ACC112 (cell line): ENCODE measurements around the gene MOB3B.

Experiments
- H2AFZ ChIP-seq: fragments of 200-600 bp; sonication (generic); one replicate; pipeline ENCODE4 v1.6.0; 2017; ENCODE audit warnings: antibody characterized with exemption, low read length; ENCODE audit not compliant: unreplicated experiment
- H3K27ac ChIP-seq: fragments of 200-600 bp; sonication (generic); 2 replicates; pipeline ENCODE4 v1.5.1; 2014; ENCODE audit warnings: low read depth, mild to moderate bottlenecking, antibody characterized with exemption, low read length, moderate library complexity
- H3K27me3 ChIP-seq: fragments of 200-600 bp; sonication (generic); 2 replicates; pipeline ENCODE4 v1.6.1; 2014; ENCODE audit warnings: mild to moderate bottlenecking, antibody characterized with exemption, low read length, moderate library complexity, mixed read lengths; ENCODE audit not compliant: insufficient read depth
- H3K36me3 ChIP-seq: fragments of 200-600 bp; sonication (generic); 2 replicates; pipeline ENCODE4 v1.6.1; 2016; ENCODE audit warnings: mild to moderate bottlenecking, antibody characterized with exemption, low read length, moderate library complexity, mixed read lengths; ENCODE audit not compliant: insufficient read depth
- H3K4me1 ChIP-seq: fragments of 200-600 bp; sonication (generic); one replicate; pipeline ENCODE4 v1.6.1; 2016; ENCODE audit warnings: low read length, mixed read lengths; ENCODE audit not compliant: insufficient read depth, unreplicated experiment, control insufficient read depth
- H3K4me3 ChIP-seq: fragments of 200-600 bp; sonication (generic); 2 replicates; pipeline ENCODE4 v1.5.1; 2014; ENCODE audit warnings: mild to moderate bottlenecking, low read depth, low read length
- H3K79me2 ChIP-seq: fragments of 200-600 bp; sonication (generic); one replicate; pipeline ENCODE4 v1.6.0; 2016; ENCODE audit warnings: low read length; ENCODE audit not compliant: control insufficient read depth, unreplicated experiment, insufficient read depth

The MOB3B gene

GRCh38 chr9:27402626-27403025, 127.0 kb downstream of the MOB3B start:
- H2AFZ ChIP-seq, result no peak overlapping the region
- peaks cover 3% of the 10 kb centered on the region for H3K4me1 ChIP-seq
- H3K36me3 ChIP-seq, result no peaks in the 10 kb centered on the region
- no peak overlapping the region for H3K27ac ChIP-seq
- H3K27me3 ChIP-seq, result peaks cover 49% of the 10 kb centered on the region
- no peak overlapping the region for H3K4me3 ChIP-seq
- H3K79me2 ChIP-seq, result no peaks in the 10 kb centered on the region

DNA sequence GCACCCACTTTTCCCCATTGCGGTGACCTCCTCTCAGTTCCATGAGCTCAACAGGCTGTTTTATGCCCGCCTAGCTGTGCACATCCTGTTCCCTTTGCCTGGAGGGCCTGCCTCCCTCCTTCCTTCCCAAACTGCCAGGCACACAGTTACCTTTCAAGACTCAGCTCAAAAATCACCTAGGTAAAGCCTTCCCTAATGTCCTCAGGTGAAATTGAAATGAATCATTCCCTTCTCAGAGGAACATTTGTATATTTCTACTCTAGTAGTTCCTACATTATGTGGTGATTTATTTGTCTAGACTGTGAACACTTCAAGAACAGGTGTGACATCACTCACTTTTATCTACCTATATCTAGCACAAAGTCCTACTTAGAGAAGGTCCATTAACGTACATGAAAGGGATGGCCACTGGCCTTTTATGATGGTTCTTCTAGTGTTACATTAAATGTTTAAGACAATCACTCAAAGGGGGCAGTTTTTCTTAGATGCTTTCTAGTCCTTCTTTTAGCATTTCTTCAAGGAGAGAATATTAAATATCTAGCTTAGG, 129.2 kb downstream of the MOB3B start:
- Histone ChIP-seq H3K36me3 (no peaks in the 10 kb centered on the region), H3K4me1 (no peaks in the 10 kb centered on the region), H3K27me3 (peaks cover 49% of the 10 kb centered on the region), H3K27ac (no peak overlapping the region), H3K79me2 (no peaks in the 10 kb centered on the region), H2AFZ (no peak overlapping the region), H3K4me3 (no peak overlapping the region)

DNA sequence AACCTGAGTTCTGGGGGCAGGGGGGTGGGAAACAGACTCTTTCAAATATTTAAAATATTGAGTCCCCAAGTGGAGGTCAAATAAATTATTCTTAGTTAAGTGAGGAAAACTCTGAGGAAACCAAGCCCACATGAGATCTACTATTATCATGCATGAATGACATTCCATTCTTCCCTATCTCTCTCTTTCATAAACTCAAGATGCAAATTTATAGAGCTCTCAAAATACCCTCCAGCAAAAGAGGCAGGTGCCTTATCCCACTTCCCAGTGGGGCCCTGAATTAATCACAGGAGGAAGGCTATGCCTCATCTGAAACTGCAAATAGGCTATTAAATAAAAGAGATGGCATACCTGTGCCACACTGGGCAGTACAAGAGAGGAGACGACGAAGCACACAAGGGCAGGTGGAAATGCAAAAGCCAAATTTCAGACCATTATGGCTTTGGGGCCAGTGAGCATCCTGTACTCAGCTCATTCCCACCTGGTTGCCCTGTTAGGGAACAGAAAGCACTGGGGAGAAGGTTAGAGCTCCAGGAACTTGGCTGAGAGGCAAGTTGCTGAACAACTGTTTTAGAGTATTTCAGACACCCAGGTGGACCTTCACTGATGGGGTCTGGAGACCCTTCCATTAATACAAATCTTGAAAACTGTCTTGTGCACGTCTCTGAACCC, 130.5 kb downstream of the MOB3B start:
- H3K79me2 ChIP-seq, result no peaks in the 10 kb centered on the region
- H3K4me3 ChIP-seq, result no peak overlapping the region
- peaks cover 4% of the 10 kb centered on the region for H3K4me1 ChIP-seq
- peaks cover 49% of the 10 kb centered on the region for H3K27me3 ChIP-seq
- no peak overlapping the region for H3K27ac ChIP-seq
- no peak overlapping the region for H2AFZ ChIP-seq
- H3K36me3 ChIP-seq, result no peaks in the 10 kb centered on the region

DNA sequence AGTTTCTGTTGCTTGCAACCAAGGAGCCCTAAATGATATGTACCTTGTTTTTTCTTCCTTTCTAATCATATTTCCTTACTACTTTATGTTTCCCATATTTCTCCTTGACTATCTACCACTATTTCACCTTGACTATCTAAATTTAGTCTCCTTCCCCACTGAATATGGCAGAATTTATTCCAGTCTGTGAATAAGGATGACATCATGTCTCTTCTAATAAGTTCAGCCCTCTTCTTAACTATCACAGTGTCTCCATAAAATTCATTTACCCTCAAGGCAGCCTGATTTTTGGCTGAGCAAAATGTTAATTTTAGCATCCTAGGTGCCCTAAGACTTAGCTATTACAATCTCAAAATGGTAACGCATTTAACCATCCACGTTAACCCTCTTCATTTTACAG, 133.1 kb downstream of the MOB3B start:
- peaks cover 12% of the 10 kb centered on the region for H3K4me1 ChIP-seq
- no peaks in the 10 kb centered on the region for H3K79me2 ChIP-seq
- H3K27ac ChIP-seq, result no peak overlapping the region
- no peak overlapping the region for H3K4me3 ChIP-seq
- peaks cover 35% of the 10 kb centered on the region for H3K27me3 ChIP-seq
- H3K36me3 ChIP-seq, result no peaks in the 10 kb centered on the region
- H2AFZ ChIP-seq, result no peak overlapping the region

DNA sequence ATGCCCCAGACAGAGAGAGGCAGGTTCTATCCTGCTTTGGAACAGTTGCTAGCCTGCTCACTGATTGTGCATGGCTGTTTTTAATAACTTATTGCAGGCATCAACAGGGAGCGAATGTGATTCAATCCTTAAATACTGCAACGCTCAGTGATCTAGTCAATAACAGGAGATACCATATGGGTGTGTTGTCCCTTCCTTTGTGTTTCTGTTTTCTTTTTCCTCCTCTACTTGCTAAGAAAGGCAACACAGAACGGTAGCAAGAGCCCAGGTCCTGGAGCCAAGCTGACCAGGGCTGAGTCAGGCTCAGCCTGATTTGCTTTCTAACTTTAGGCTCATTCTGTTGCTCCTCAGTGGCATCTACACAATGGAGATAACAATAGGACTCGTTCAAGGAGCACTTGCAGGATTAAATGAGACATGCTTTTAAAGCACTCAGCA, 134.1 kb downstream of the MOB3B start:
- no peaks in the 10 kb centered on the region for H3K36me3 ChIP-seq
- H3K27ac ChIP-seq, result no peak overlapping the region
- no peaks in the 10 kb centered on the region for H3K79me2 ChIP-seq
- peaks cover 19% of the 10 kb centered on the region for H3K4me1 ChIP-seq
- H3K4me3 ChIP-seq, result no peak overlapping the region
- H2AFZ ChIP-seq, result no peak overlapping the region
- H3K27me3 ChIP-seq, result peaks cover 26% of the 10 kb centered on the region

DNA sequence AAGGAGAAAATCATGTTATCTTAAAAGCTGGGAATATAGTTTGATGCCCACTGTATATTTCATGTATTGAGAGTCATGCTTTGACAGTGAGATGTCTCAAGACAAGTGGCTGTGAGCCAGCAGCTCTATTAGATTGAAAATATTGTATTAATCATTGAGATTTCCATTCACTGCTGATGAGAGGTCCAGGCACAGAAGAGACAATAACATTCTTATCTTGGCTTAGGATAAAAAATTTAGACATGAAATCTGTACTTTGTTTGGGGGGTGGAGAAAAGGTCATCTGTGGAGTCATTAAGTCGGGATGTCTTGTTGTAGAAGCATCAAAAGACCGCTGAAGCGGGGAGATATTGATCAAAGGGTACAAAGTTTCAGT, 134.8 kb downstream of the MOB3B start:
- Histone ChIP-seq H3K4me1 (peaks cover 19% of the 10 kb centered on the region), H3K79me2 (no peaks in the 10 kb centered on the region), H3K27me3 (peaks cover 20% of the 10 kb centered on the region), H3K27ac (no peak overlapping the region), H3K36me3 (no peaks in the 10 kb centered on the region), H3K4me3 (no peak overlapping the region), H2AFZ (no peak overlapping the region)

DNA sequence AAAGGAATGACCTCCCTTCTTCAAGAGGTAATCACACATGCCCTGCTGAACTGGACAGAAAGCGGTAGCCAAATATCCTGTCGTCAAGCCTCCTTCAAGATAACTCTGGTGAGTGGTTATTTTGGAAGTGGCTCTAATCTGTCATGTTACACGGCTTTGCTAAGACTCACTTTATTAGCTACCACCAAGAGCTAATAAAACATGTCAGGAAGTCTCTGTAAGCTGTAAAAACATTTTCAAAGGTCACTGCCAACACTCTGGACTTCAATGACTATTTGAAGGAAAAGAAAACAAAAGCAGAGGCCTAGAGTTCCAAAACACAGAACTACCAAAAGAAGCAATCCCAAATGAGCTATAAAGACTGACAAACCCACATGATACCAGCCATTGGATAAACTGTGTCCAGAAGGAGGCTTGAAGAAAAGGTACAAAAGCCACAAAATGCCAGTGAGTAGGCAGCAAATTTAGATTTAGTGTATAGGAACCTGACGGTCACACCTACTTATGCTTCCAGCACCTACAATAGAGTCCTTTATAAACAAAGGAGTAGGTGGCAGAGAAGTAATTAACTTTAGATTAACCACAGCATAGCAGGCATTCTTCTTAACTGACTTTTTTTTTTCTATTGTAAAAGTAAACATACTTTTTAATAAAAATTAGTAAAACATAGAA, 135.3 kb downstream of the MOB3B start:
- Histone ChIP-seq H3K4me3 (no peak overlapping the region), H3K79me2 (no peaks in the 10 kb centered on the region), H3K4me1 (peaks cover 19% of the 10 kb centered on the region), H3K27ac (no peak overlapping the region), H3K36me3 (no peaks in the 10 kb centered on the region), H2AFZ (no peak overlapping the region), H3K27me3 (peaks cover 16% of the 10 kb centered on the region)

GRCh38 chr9:27393054-27393846, 136.4 kb downstream of the MOB3B start:
- no peak overlapping the region for H3K27ac ChIP-seq

DNA sequence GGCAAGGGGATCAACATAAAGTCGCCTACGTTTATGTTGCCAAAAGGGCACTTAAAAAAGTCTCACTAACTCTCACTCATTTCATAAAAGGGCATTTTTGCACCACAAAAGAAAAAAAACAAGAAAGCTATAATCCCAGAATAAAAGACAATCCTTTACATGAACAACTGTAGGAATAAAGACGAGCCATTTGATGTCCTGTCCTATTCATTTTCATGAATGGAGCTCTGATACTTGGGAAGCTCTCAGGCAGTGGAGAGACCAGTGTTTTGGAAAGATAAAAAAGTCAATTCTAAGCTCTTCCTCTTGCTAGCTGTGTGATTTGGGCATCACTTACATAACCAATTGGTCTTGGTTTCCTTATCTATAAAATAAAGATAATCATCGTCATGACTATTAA, 137.2 kb downstream of the MOB3B start:
- Histone ChIP-seq H3K4me3 (no peak overlapping the region), H3K27ac (no peak overlapping the region), H3K27me3 (peaks cover 16% of the 10 kb centered on the region), H3K36me3 (no peaks in the 10 kb centered on the region), H2AFZ (no peak overlapping the region), H3K79me2 (no peaks in the 10 kb centered on the region), H3K4me1 (peaks cover 19% of the 10 kb centered on the region)

More at GRCh38 chr9:27393054-27393846, 136.4 kb downstream of the MOB3B start:
- Histone ChIP-seq H3K4me1 (peaks cover 19% of the 10 kb centered on the region), H2AFZ (no peak overlapping the region), H3K36me3 (no peaks in the 10 kb centered on the region), H3K27me3 (peaks cover 15% of the 10 kb centered on the region), H3K4me3 (no peak overlapping the region), H3K79me2 (no peaks in the 10 kb centered on the region)

- Histone ChIP-seq H2AFZ (no peak overlapping the region), H3K4me3 (no peak overlapping the region), H3K27ac (no peak overlapping the region), H3K36me3 (no peaks in the 10 kb centered on the region), H3K79me2 (no peaks in the 10 kb centered on the region), H3K4me1 (peaks cover 19% of the 10 kb centered on the region), H3K27me3 (peaks cover 27% of the 10 kb centered on the region)
Observed at GRCh38 chr9:27391040-27391895, 138.3 kb downstream of the MOB3B start.
